Stimulated activated naive B cell treated with anti-CD40 and anti-IgM and Interleukin-4, amounts not matched to agents 10 μg/mL and 1 μg/mL and 100 μg/mL, for 72 hours (primary cell): Measurements from ENCODE around the gene FIBCD1.

Source experiments
- ATAC-seq, 2 donors: fragments of 150-1000 bp; cut with Tn5 transposase; replicated peaks; 2 replicates each; pipeline ENCODE4 v1.10.0; 2021; ENCODE audit warnings: moderate library complexity in 1 of 2
- DNase-seq: peaks from one replicate; pipeline ENCODE4 v3.0.0; 2021
- H3K27ac Mint-ChIP-seq: one replicate; pipeline ENCODE4 v1.8.0; 2022; ENCODE audit warnings: mild to moderate bottlenecking, mixed read lengths
- H3K27me3 Mint-ChIP-seq, 2 donors: one replicate each; pipeline ENCODE4 v1.8.0; 2022; ENCODE audit warnings: mixed read lengths in 2 of 2
- H3K36me3 Mint-ChIP-seq, 2 donors: one replicate each; pipeline ENCODE4 v1.8.0; 2022; ENCODE audit warnings: mixed read lengths in 2 of 2, mild to moderate bottlenecking in 1 of 2
- H3K4me1 Mint-ChIP-seq, 2 donors: one replicate each; pipeline ENCODE4 v1.8.0; 2022; ENCODE audit warnings: mixed read lengths in 2 of 2, mild to moderate bottlenecking in 1 of 2
- H3K4me3 Mint-ChIP-seq, 2 donors: one replicate each; pipeline ENCODE4 v1.8.0; 2022; ENCODE audit warnings: mild to moderate bottlenecking in 2 of 2, mixed read lengths in 2 of 2, moderate library complexity in 1 of 2
- H3K9me3 Mint-ChIP-seq, 2 donors: one replicate each; pipeline ENCODE4 v1.8.0; 2022; ENCODE audit warnings: mixed read lengths in 2 of 2, mild to moderate bottlenecking in 1 of 2

FIBCD1 gene

GRCh38 chr9:130940027-130940549, 1.0 kb upstream of the FIBCD1 start:
- Mint-ChIP-seq H3K4me1 (peaks cover 21 to 32% of the 10 kb centered on the region in 2 donors), H3K36me3 (peaks cover 0 to 4% of the 10 kb centered on the region in 2 donors), H3K27ac (peak overlapping the region; percentile 14), H3K9me3 (no peaks in the 10 kb centered on the region), H3K4me3 (peak overlapping the region; percentile 60 to 66), H3K27me3 (peaks cover 62 to 79% of the 10 kb centered on the region in 2 donors)
- ATAC-seq, result no peak
- no peak for DNase-seq

- DNase-seq (no peak), ATAC-seq (no peak)
- Mint-ChIP-seq H3K4me3 (peak overlapping the region; percentile 60 to 66), H3K27me3 (peaks cover 64 to 81% of the 10 kb centered on the region in 2 donors), H3K36me3 (peaks cover 0 to 4% of the 10 kb centered on the region in 2 donors), H3K27ac (peak overlapping the region; percentile 14), H3K9me3 (no peaks in the 10 kb centered on the region), H3K4me1 (peaks cover 25 to 38% of the 10 kb centered on the region in 2 donors)
Observed at GRCh38 chr9:130939405-130940026, 469 bp upstream of the FIBCD1 start.

GRCh38 chr9:130938184-130938651, 829 bp downstream of the FIBCD1 start:
- Mint-ChIP-seq H3K27ac (no peak overlapping the region), H3K36me3 (peaks cover 0 to 4% of the 10 kb centered on the region in 2 donors), H3K9me3 (no peaks in the 10 kb centered on the region), H3K27me3 (peaks cover 59 to 83% of the 10 kb centered on the region in 2 donors), H3K4me3 (no peak overlapping the region), H3K4me1 (peaks cover 25 to 40% of the 10 kb centered on the region in 2 donors)
- ATAC-seq, result no peak
- DNase-seq, result no peak

- Mint-ChIP-seq H3K27ac (peak overlapping the region; percentile 31), H3K27me3 (peaks cover 65 to 89% of the 10 kb centered on the region in 2 donors), H3K4me1 (peaks cover 33 to 48% of the 10 kb centered on the region in 2 donors), H3K9me3 (no peaks in the 10 kb centered on the region), H3K36me3 (peaks cover 0 to 4% of the 10 kb centered on the region in 2 donors), H3K4me3 (peak overlapping the region in 1 of 2 donors; percentile 36)
- DNase-seq (no peak), ATAC-seq (no peak)
Observed at GRCh38 chr9:130937146-130938076, 1.6 kb downstream of the FIBCD1 start.

- H3K36me3 Mint-ChIP-seq, result peaks cover 0 to 4% of the 10 kb centered on the region in 2 donors
- no peak overlapping the region for H3K27ac Mint-ChIP-seq
- H3K9me3 Mint-ChIP-seq, result no peaks in the 10 kb centered on the region
- peak overlapping the region in 1 of 2 donors; percentile 1 for H3K4me3 Mint-ChIP-seq
- no peak for DNase-seq
- H3K4me1 Mint-ChIP-seq, result peaks cover 39 to 57% of the 10 kb centered on the region in 2 donors
- ATAC-seq, result peak in 1 of 2 donors; percentile 8
- H3K27me3 Mint-ChIP-seq, result peaks cover 64 to 86% of the 10 kb centered on the region in 2 donors
Observed at GRCh38 chr9:130936285-130937117, 2.5 kb downstream of the FIBCD1 start.

GRCh38 chr9:130935648-130936271, 3.3 kb downstream of the FIBCD1 start:
- H3K27me3 Mint-ChIP-seq, result peaks cover 63 to 86% of the 10 kb centered on the region in 2 donors
- no peak overlapping the region for H3K27ac Mint-ChIP-seq
- no peaks in the 10 kb centered on the region for H3K9me3 Mint-ChIP-seq
- ATAC-seq, result no peak
- peaks cover 0 to 4% of the 10 kb centered on the region in 2 donors for H3K36me3 Mint-ChIP-seq
- no peak for DNase-seq
- H3K4me3 Mint-ChIP-seq, result no peak overlapping the region
- peaks cover 39 to 56% of the 10 kb centered on the region in 2 donors for H3K4me1 Mint-ChIP-seq

GRCh38 chr9:130934702-130935647, 4.1 kb downstream of the FIBCD1 start:
- Mint-ChIP-seq H3K4me3 (no peak overlapping the region), H3K27ac (no peak overlapping the region), H3K9me3 (no peaks in the 10 kb centered on the region), H3K36me3 (peaks cover 0 to 4% of the 10 kb centered on the region in 2 donors), H3K4me1 (peaks cover 38 to 48% of the 10 kb centered on the region in 2 donors), H3K27me3 (peaks cover 58 to 85% of the 10 kb centered on the region in 2 donors)
- no peak for ATAC-seq
- DNase-seq, result no peak

- Mint-ChIP-seq H3K4me1 (peaks cover 39 to 46% of the 10 kb centered on the region in 2 donors), H3K9me3 (no peaks in the 10 kb centered on the region), H3K27me3 (peaks cover 60 to 85% of the 10 kb centered on the region in 2 donors), H3K27ac (no peak overlapping the region), H3K4me3 (no peak overlapping the region), H3K36me3 (peaks cover 0 to 4% of the 10 kb centered on the region in 2 donors)
- DNase-seq (no peak), ATAC-seq (no peak)
Observed at GRCh38 chr9:130934246-130934645, 4.8 kb downstream of the FIBCD1 start.

GRCh38 chr9:130933114-130934046, 5.7 kb downstream of the FIBCD1 start:
- H3K9me3 Mint-ChIP-seq, result no peaks in the 10 kb centered on the region
- H3K36me3 Mint-ChIP-seq, result no peaks in the 10 kb centered on the region
- ATAC-seq (no peak), DNase-seq (no peak)
- peaks cover 55 to 79% of the 10 kb centered on the region in 2 donors for H3K27me3 Mint-ChIP-seq
- peaks cover 37 to 46% of the 10 kb centered on the region in 2 donors for H3K4me1 Mint-ChIP-seq
- H3K27ac Mint-ChIP-seq, result no peak overlapping the region
- no peak overlapping the region for H3K4me3 Mint-ChIP-seq

- peaks cover 53 to 77% of the 10 kb centered on the region in 2 donors for H3K27me3 Mint-ChIP-seq
- no peaks in the 10 kb centered on the region for H3K36me3 Mint-ChIP-seq
- DNase-seq (no peak), ATAC-seq (no peak)
- H3K9me3 Mint-ChIP-seq, result no peaks in the 10 kb centered on the region
- H3K4me3 Mint-ChIP-seq, result no peak overlapping the region
- H3K27ac Mint-ChIP-seq, result no peak overlapping the region
- H3K4me1 Mint-ChIP-seq, result peaks cover 40 to 48% of the 10 kb centered on the region in 2 donors
Observed at GRCh38 chr9:130932255-130933079, 6.6 kb downstream of the FIBCD1 start.
